Esophagus muscularis mucosa (tissue), 4 donors: Measurements from ENCODE around the gene HERPUD2. TPM values are rescaled to one million over a fixed set of nuclear protein-coding genes. Genes with fewer than 3 reads are reported as not detected.

Experiments
- DNase-seq: peaks from one replicate; pipeline ENCODE4 v3.0.0-alpha.2; 2017; ENCODE audit errors: extremely low spot score
- H3K27ac ChIP-seq, 4 donors: fragments of 200-600 bp; sonication (generic); replicated peaks in 1 of 4; 1 replicate in 3 of 4; 2 replicates in 1 of 4; pipeline ENCODE4 v1.5.1; 2016 to 2019; ENCODE audit warnings: mild to moderate bottlenecking in 1 of 4
- H3K27me3 ChIP-seq, 4 donors: fragments of 200-600 bp; sonication (generic); one replicate each; pipeline versions ENCODE4 v1.5.1 to v1.6.0; 2016 to 2019
- H3K36me3 ChIP-seq, 4 donors: fragments of 200-600 bp; sonication (generic); one replicate each; pipeline ENCODE4 v1.5.1; 2016 to 2019
- H3K4me1 ChIP-seq, 4 donors: fragments of 200-600 bp; sonication (generic); one replicate each; pipeline ENCODE4 v1.5.1; 2016 to 2019
- H3K4me3 ChIP-seq, 4 donors: fragments of 200-600 bp; sonication (generic); 1 replicate in 2 of 4; 2 replicates in 2 of 4; pipeline ENCODE4 v1.5.1; 2016 to 2019; ENCODE audit warnings: mild to moderate bottlenecking in 4 of 4, moderate library complexity in 1 of 4
- H3K9me3 ChIP-seq, 4 donors: fragments of 200-600 bp; sonication (generic); 1 replicate in 3 of 4; 2 replicates in 1 of 4; pipeline ENCODE4 v1.5.1; 2016 to 2019
- CTCF ChIP-seq, 3 experiments: fragments of 200-600 bp in 2 of 3; fragments of 450-650 bp in 1 of 3; sonication (generic) in 2 of 3; IDR thresholded peaks; one replicate each; pipeline ENCODE4 v1.5.1; 2017 to 2019; ENCODE audit warnings: antibody characterized with exemption in 3 of 3, mild to moderate bottlenecking in 2 of 3, moderate library complexity in 1 of 3
- EP300 ChIP-seq: sonication (generic); formaldehyde crosslinking; IDR thresholded peaks from one replicate; pipeline ENCODE4 v1.6.1; 2017; ENCODE audit warnings: antibody characterized with exemption
- POLR2A ChIP-seq: fragments of 450-650 bp; IDR thresholded peaks from one replicate; pipeline ENCODE4 v1.6.1; 2017; ENCODE audit warnings: antibody characterized with exemption, moderate library complexity, mild to moderate bottlenecking, low read depth
- POLR2AphosphoS5 ChIP-seq, 2 donors: sonication (generic); formaldehyde crosslinking; IDR thresholded peaks; one replicate each; pipeline ENCODE4 v1.6.1; 2017; ENCODE audit warnings: antibody characterized with exemption in 2 of 2
- WGBS: methylation state at CpG from one replicate; pipeline ENCODE4 v1.1.5; 2018; 5-methylcytosine and 5-hydroxymethylcytosine counted together
- intact Hi-C: fragments of 100-400 bp; cut with DNase I; formaldehyde crosslinking; loops from one replicate; pipeline ENCODE4 v1.15.1; 2023
- total RNA-seq, 4 donors: library from RNA; depleted of rRNA; stranded (reverse); fragments of >200 nt; gene quantifications; one replicate each; pipeline versions ENCODE4 v1.1.0 to v1.2.1, GENCODE V29; 2016

Gene HERPUD2
- total RNA-seq, 4 donors from 2014 or later: 25.3 to 43.4 (median 33.9) TPM

- Histone ChIP-seq H3K9me3 (peaks cover 0 to 9% (median 3%) of the 10 kb centered on the region in 4 donors), H3K27me3 (no peaks in the 10 kb centered on the region), H3K4me1 (peaks cover 26 to 45% (median 31%) of the 10 kb centered on the region in 4 donors), H3K36me3 (peaks cover 0 to 30% (median 5%) of the 10 kb centered on the region in 4 donors), H3K27ac (no peak overlapping the region), H3K4me3 (no peak overlapping the region)
- DNase-seq: no peak
- WGBS: 98% methylated on average over 3 of the region's 3 CpGs
- intact Hi-C loops: no loop called here
- no peak for TF ChIP-seq POLR2AphosphoS5 (IDR thresholded peaks at IDR 0.05)
- TF ChIP-seq CTCF (IDR thresholded peaks at IDR 0.05): no peak
- no peak for TF ChIP-seq POLR2A
- TF ChIP-seq EP300: no peak
Measured at GRCh38 chr7:35649711-35650110, 45.2 kb downstream of the HERPUD2 start.

GRCh38 chr7:35648367-35648766 is 46.6 kb downstream of the HERPUD2 start:
- intact Hi-C loops: no loop called here
- Histone ChIP-seq H3K27me3 (no peaks in the 10 kb centered on the region), H3K4me3 (no peak overlapping the region), H3K4me1 (peaks cover 33 to 42% (median 39%) of the 10 kb centered on the region in 4 donors), H3K9me3 (peaks cover 0 to 9% (median 3%) of the 10 kb centered on the region in 4 donors), H3K27ac (peak overlapping the region in 3 of 4 donors; percentile 5 to 65 (median 20)), H3K36me3 (peaks cover 0 to 30% (median 5%) of the 10 kb centered on the region in 4 donors)
- no peak for DNase-seq
- TF ChIP-seq POLR2AphosphoS5 (IDR thresholded peaks at IDR 0.05): no peak
- TF ChIP-seq POLR2A: no peak
- no peak for TF ChIP-seq EP300
- TF ChIP-seq CTCF (IDR thresholded peaks at IDR 0.05): no peak
- WGBS: 64% methylated on average over 3 of the region's 3 CpGs

- H3K27me3 ChIP-seq: no peaks in the 10 kb centered on the region
- intact Hi-C loops: no loop called here
- H3K4me1 ChIP-seq: peaks cover 33 to 42% (median 39%) of the 10 kb centered on the region in 4 donors
- WGBS: 31% methylated on average over 4 of the region's 4 CpGs
- DNase-seq: no peak
- no peak overlapping the region for H3K4me3 ChIP-seq
- peaks cover 0 to 20% (median 5%) of the 10 kb centered on the region in 4 donors for H3K36me3 ChIP-seq
- H3K9me3 ChIP-seq: peaks cover 0 to 1% (median 0%) of the 10 kb centered on the region in 4 donors
- H3K27ac ChIP-seq: peak overlapping the region; percentile 40 to 65 (median 54)
- TF ChIP-seq POLR2AphosphoS5 (IDR thresholded peaks at IDR 0.05) (no peak), CTCF (IDR thresholded peaks at IDR 0.05) (no peak), POLR2A (no peak), EP300 (no peak)
Measured at GRCh38 chr7:35647171-35647574, 47.8 kb downstream of the HERPUD2 start.

- Histone ChIP-seq H3K36me3 (peaks cover 0 to 19% (median 5%) of the 10 kb centered on the region in 4 donors), H3K4me1 (peaks cover 33 to 42% (median 39%) of the 10 kb centered on the region in 4 donors), H3K4me3 (no peak overlapping the region), H3K27ac (peak overlapping the region; percentile 40 to 65 (median 54)), H3K9me3 (no peaks in the 10 kb centered on the region), H3K27me3 (no peaks in the 10 kb centered on the region)
- WGBS: 46% methylated on average over 3 of the region's 3 CpGs
- TF ChIP-seq POLR2A: no peak
- no peak for TF ChIP-seq POLR2AphosphoS5 (IDR thresholded peaks at IDR 0.05)
- TF ChIP-seq EP300: no peak
- no peak for TF ChIP-seq CTCF (IDR thresholded peaks at IDR 0.05)
- no peak for DNase-seq
- intact Hi-C loops: no loop called here
Measured at GRCh38 chr7:35646289-35647023, 48.5 kb downstream of the HERPUD2 start.
